ENCODE measurements around the gene DCN. TPM values are rescaled to one million over a fixed set of nuclear protein-coding genes. Genes with fewer than 3 reads are reported as not detected.

The DCN gene
- total RNA-seq, 2 experiments from 2014 or later = not detected

GRCh38 chr12:91139286-91139685, 43.3 kb downstream of the DCN start:
- Histone ChIP-seq H3K36me3 (ENCODE audit: insufficient read depth, low read length) (no peaks in the 10 kb centered on the region), H3K79me2 (ENCODE audit: insufficient read depth, low read depth, low read length) (no peaks in the 10 kb centered on the region), H3K4me3 (ENCODE audit: low read depth, low read length, poor library complexity, severe bottlenecking) (no peak overlapping the region), H3K9me3 (ENCODE audit: low read length) (no peaks in the 10 kb centered on the region), H3K9me2 (ENCODE audit: insufficient read depth, low read length) (no peaks in the 10 kb centered on the region), H3K4me2 (ENCODE audit: low read length) (no peak overlapping the region), H4K20me1 (ENCODE audit: insufficient read depth, low read length) (no peaks in the 10 kb centered on the region), H2AFZ (ENCODE audit: low read length) (no peak overlapping the region), H3K27ac (ENCODE audit: low read depth, low read length, poor library complexity, severe bottlenecking) (no peak overlapping the region), H3K4me1 (ENCODE audit: insufficient read depth, low read length, poor library complexity, severe bottlenecking) (no peaks in the 10 kb centered on the region)
- no peak for DNase-seq (ENCODE audit: low spot score)
- ChIA-PET POLR2A (no interaction called here), CTCF (ENCODE audit: unreplicated experiment) (no interaction called here)
- no TSS peak for BruUV-seq (replicated peaks)
- TF ChIP-seq CTCF (conservative IDR thresholded peaks at IDR 0.05; ENCODE audit: low read length) (no peak), EZH2phosphoT487 (IDR thresholded peaks at IDR 0.05; ENCODE audit: borderline replicate concordance, low read depth, low read length) (no peak)
- intact Hi-C loops (cut with micrococcal nuclease; ENCODE audit: unreplicated experiment) = no loop called here

- intact Hi-C loops (cut with micrococcal nuclease; ENCODE audit: unreplicated experiment) = no loop called here
- H3K4me3 ChIP-seq (ENCODE audit: low read depth, low read length, poor library complexity, severe bottlenecking) = no peak overlapping the region
- no peak for TF ChIP-seq EZH2phosphoT487 (IDR thresholded peaks at IDR 0.05; ENCODE audit: borderline replicate concordance, low read depth, low read length)
- no peak for TF ChIP-seq CTCF (conservative IDR thresholded peaks at IDR 0.05; ENCODE audit: low read length)
- no peak for DNase-seq (ENCODE audit: low spot score)
- no peaks in the 10 kb centered on the region for H3K79me2 ChIP-seq (ENCODE audit: insufficient read depth, low read depth, low read length)
- CTCF ChIA-PET (ENCODE audit: unreplicated experiment) = no interaction called here
- H3K36me3 ChIP-seq (ENCODE audit: insufficient read depth, low read length) = no peaks in the 10 kb centered on the region
- BruUV-seq (replicated peaks) = no TSS peak
- no peak overlapping the region for H2AFZ ChIP-seq (ENCODE audit: low read length)
- H3K27ac ChIP-seq (ENCODE audit: low read depth, low read length, poor library complexity, severe bottlenecking) = no peak overlapping the region
- no peaks in the 10 kb centered on the region for H3K9me2 ChIP-seq (ENCODE audit: insufficient read depth, low read length)
- no peak overlapping the region for H3K4me2 ChIP-seq (ENCODE audit: low read length)
- no peaks in the 10 kb centered on the region for H3K4me1 ChIP-seq (ENCODE audit: insufficient read depth, low read length, poor library complexity, severe bottlenecking)
- no peaks in the 10 kb centered on the region for H4K20me1 ChIP-seq (ENCODE audit: insufficient read depth, low read length)
- H3K9me3 ChIP-seq (ENCODE audit: low read length) = no peaks in the 10 kb centered on the region
- POLR2A ChIA-PET = interaction anchor here (0.6 kb wide), 1 partner anchor 191 kb away, joined by 3 read pairs; no protein-coding TSS in a partner anchor
These were observed 44.2 kb downstream of the DCN start for GRCh38 chr12:91138337-91138920.

DNA sequence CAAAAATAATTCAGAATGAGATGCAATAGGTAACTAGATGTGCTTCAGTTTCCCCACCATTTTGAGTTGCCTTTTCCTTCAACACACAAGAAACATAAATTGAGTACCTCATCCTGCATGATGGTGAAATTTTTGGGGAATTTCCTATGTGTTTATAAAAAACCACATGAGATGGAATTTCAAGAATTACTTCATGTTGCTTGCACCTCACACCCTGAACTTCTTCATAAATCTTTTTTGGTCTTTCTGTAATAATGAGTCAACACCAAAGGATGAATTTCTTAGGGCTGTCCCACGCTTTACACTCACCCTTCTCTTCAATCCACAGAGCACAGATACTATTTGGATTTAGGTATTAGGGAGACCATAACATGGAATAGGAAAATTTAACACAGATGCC, 48.7 kb downstream of the DCN start:
- Histone ChIP-seq H3K9me2 (ENCODE audit: insufficient read depth, low read length) (no peaks in the 10 kb centered on the region), H3K27ac (ENCODE audit: low read depth, low read length, poor library complexity, severe bottlenecking) (no peak overlapping the region), H3K4me2 (ENCODE audit: low read length) (no peak overlapping the region), H3K4me3 (ENCODE audit: low read depth, low read length, poor library complexity, severe bottlenecking) (no peak overlapping the region), H3K36me3 (ENCODE audit: insufficient read depth, low read length) (no peaks in the 10 kb centered on the region), H2AFZ (ENCODE audit: low read length) (no peak overlapping the region), H3K79me2 (ENCODE audit: insufficient read depth, low read depth, low read length) (no peaks in the 10 kb centered on the region), H4K20me1 (ENCODE audit: insufficient read depth, low read length) (no peaks in the 10 kb centered on the region), H3K4me1 (ENCODE audit: insufficient read depth, low read length, poor library complexity, severe bottlenecking) (no peaks in the 10 kb centered on the region), H3K9me3 (ENCODE audit: low read length) (no peaks in the 10 kb centered on the region)
- no TSS peak for BruUV-seq (replicated peaks)
- intact Hi-C loops (cut with micrococcal nuclease; ENCODE audit: unreplicated experiment) = no loop called here
- ChIA-PET CTCF (ENCODE audit: unreplicated experiment) (no interaction called here), POLR2A (no interaction called here)
- TF ChIP-seq CTCF (conservative IDR thresholded peaks at IDR 0.05; ENCODE audit: low read length) (no peak), EZH2phosphoT487 (IDR thresholded peaks at IDR 0.05; ENCODE audit: borderline replicate concordance, low read depth, low read length) (no peak)
- DNase-seq (ENCODE audit: low spot score) = no peak

Data from OCI-LY7 (cell line).